Measurements from ENCODE around the gene DOCK6.
"Not testable (repeated sequence)": the region's sequence is repeated elsewhere in the genome, so short reads cannot be mapped to it uniquely, and the experiment has no call there.

DOCK6 gene

DNA sequence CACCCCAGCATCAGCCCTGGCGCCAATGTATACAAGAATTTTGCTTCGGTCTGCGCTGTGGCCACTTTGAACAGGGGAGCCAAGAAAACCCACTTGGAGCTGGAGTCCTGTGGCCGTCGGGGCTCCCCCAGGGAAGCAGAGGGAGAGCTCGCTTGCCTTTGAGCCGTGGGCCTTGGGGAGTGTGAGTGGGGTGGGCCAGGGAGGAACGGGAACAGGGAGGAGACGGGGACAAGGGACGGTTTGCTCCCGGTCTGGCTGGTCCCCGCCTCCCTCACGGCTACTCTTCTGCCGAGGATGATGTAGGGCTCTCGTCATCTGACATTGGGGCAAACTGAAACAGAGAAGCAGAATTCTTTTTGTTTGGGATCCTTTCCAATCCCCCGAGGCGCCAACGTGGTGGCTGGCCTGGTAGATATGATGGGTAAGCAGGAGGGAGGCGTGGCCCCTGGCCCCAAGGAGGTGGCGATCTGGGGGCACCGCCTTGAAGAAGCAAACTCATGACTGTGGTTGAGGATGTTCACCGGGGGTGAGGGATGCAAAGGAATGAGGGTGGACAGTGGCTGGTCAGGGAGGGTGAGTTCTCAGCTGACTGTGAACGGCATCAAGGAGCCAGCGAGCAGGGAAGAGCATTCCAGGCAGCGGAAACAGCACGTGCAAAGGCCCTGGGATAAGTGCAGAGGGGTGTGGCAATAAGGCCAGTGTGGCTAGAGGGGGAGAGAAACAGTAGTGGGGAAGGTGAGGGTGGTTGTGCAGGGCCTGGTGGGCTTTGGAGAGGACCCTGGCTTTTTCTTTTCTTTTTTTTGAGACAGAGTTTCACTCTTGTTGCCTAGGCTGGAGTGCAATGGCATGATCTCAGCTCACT is 95.8 kb downstream of the DOCK6 start:
- no peak for DNase-seq

DNA sequence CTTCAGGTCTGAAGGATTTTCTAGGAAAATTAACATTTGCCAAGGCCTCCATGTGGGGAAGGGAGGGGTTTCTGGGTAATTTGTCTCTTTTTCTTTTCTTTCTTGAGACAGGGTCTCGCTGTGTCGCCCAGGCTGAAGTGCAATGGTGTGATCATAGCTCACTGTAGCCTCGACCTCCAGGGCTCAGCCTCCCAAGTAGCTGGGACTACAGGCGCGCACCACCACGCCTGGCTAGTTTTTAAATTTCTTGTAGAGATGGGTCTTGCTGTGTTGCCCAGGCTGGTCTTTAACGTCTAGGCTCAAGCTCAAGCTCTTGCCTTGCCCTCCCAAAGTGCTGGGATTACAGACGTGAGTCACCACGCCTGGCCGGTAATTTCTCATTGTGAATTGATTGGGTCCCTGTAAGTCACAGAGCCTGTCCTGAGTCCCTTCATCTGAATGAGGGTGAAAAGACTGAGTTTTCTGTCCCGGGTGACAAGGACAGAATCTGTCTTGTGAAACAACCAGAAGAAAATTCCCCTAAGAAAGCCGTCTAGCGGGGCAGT is 96.8 kb downstream of the DOCK6 start:
- no peak for DNase-seq

- DNase-seq = peak; percentile 73
These were observed 97.4 kb downstream of the DOCK6 start for GRCh38 chr19:11164879-11165406.

DNA sequence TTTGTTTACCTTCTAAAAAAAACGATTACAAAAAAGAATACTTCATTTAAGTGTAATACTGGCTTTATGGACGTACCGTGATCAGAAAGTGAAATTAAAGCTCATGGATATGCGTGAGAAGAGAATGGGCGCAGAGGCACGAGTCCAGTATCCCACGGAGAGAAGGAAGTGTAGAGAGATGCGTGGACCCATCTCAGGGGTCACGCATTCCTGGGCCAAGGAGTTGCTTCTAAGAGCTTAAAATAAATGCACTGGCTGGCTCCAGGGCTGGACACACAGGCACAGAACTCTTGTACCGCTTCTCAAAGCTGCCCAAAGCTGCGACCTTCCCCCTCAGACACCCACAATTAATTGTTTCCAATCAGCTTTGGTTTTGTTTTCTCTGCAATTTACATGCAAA is 98.0 kb downstream of the DOCK6 start:
- DNase-seq = no peak

DNA sequence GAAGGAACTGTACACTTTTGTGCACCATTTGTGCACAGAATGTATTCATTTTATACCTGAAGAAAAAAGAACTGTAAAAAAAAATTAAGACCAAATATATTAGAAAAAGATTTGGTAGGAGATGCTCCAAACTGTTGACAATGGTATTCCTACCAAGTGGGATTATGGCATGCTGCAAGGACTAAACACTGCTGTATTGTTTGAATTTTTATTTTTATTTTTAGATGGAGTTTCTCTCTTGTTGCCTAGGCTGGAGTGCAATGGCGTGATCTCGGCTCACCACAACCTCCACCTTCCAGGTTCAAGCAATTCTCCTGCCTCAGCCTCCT is 101.9 kb downstream of the DOCK6 start:
- not testable (repeated sequence) for DNase-seq

- no peak for DNase-seq
These were observed 102.5 kb downstream of the DOCK6 start for GRCh38 chr19:11159598-11160439.

GRCh38 chr19:11155373-11156120 is 106.8 kb downstream of the DOCK6 start, which contains the start of gene SPC24:
TSS of gene SPC24 (minus strand) at chr19:11155782. CDS start at chr19:11155776, 6 bp downstream.
- DNase-seq = peak; percentile 99

- DNase-seq = no peak
These were observed 107.7 kb downstream of the DOCK6 start for GRCh38 chr19:11154683-11155047.

DNA sequence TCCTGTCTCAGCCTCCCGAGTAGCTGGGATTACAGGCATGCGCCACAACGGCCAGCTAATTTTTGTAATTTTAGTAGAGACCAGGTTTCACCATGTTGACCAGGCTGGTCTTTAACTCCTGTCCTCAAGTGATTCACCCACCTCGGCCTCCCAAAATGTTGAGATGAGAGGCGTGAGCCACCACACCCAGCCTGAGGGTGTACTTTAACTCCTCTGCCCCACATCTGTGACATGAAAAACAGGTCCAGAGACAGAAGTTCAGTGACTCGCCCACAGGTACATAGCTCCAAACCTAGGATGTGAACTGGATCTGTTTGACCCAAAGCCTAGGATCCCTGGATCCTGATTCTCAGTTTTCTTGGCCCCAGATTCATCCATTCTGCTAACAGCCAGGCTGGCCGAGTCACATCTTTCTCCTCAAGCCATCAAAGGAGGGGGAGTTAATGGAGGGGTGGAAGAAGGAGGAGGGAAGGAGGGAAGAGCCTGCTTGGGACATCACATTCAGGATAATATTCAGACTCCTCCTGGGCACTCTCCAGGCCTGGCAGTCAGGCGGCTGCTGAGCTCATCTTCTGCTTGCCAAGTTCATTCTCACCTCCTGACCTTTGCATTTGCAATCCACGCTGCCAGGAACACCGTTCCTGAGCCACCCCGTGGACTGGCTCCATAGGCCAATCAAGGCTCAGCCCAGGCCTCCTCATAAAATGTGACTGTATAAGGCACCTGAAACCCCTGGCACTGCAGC is 109.8 kb downstream of the DOCK6 start:
- no peak for DNase-seq

- DNase-seq = no peak
These were observed 111.1 kb downstream of the DOCK6 start for GRCh38 chr19:11151181-11151580.

Measured in fibroblast of skin of right quadriceps (primary cell).